PC-3 (cell line): Measurements from ENCODE around the gene PNRC2. TPM values are rescaled to one million over a fixed set of nuclear protein-coding genes. Genes with fewer than 3 reads are reported as not detected.

ENCODE experiments used
- ATAC-seq: fragments of 200-7000 bp; cut with Tn5 transposase; 2 replicates; pipeline ENCODE4 v1.9.1; 2020; ENCODE audit warnings: mild to moderate bottlenecking, moderate library complexity
- BruUV-seq: library from RNA; stranded (reverse); fragments of 400-500 nt; replicated peaks from 2 replicates; lab custom pipeline; 2021; lab: Mats Ljungman, UMichigan
- CTCF ChIA-PET: fragments of 300-600 bp; sonication (Branson Sonifier 250); formaldehyde crosslinking; loops from one replicate; lab custom pipeline; 2022; ENCODE audit warnings: antibody characterized with exemption; lab: Charles Lee
- POLR2A ChIA-PET: fragments of 300-600 bp; sonication (Branson Sonifier 250); formaldehyde crosslinking; loops from one replicate; lab custom pipeline; 2022; ENCODE audit warnings: antibody characterized with exemption; ENCODE audit not compliant: unreplicated experiment; lab: Charles Lee
- DNase-seq: peaks from one replicate; pipeline ENCODE4 v3.0.0-alpha.2; 2015
- H2AFZ ChIP-seq: fragments of 300-600 bp; sonication (generic); 2 replicates; pipeline ENCODE4 v1.6.0; 2016; ENCODE audit warnings: antibody characterized with exemption, low read length
- H3F3A ChIP-seq: fragments of 300-600 bp; sonication (generic); one replicate; pipeline ENCODE4 v1.6.0; 2017; ENCODE audit warnings: antibody characterized with exemption, low read length, control low read depth, mild to moderate bottlenecking; ENCODE audit not compliant: unreplicated experiment
- H3K27ac ChIP-seq: fragments of 300-600 bp; sonication (generic); 2 replicates; pipeline ENCODE4 v1.5.1; 2016; ENCODE audit warnings: mild to moderate bottlenecking, low read length
- H3K27me3 ChIP-seq: fragments of 300-600 bp; sonication (generic); 2 replicates; pipeline ENCODE4 v1.6.1; 2016; ENCODE audit warnings: low read length, mixed read lengths
- H3K36me3 ChIP-seq: fragments of 300-600 bp; sonication (generic); 2 replicates; pipeline ENCODE4 v1.6.1; 2016; ENCODE audit warnings: low read depth, mixed run types, low read length, mixed read lengths
- H3K4me1 ChIP-seq: fragments of 300-600 bp; sonication (generic); 2 replicates; pipeline ENCODE4 v1.5.1; 2016; ENCODE audit warnings: low read length; ENCODE audit not compliant: insufficient read depth
- H3K4me2 ChIP-seq: fragments of 300-600 bp; sonication (generic); 2 replicates; pipeline ENCODE4 v1.6.0; 2016; ENCODE audit warnings: low read length
- H3K4me3 ChIP-seq: fragments of 300-600 bp; sonication (generic); 2 replicates; pipeline ENCODE4 v1.5.1; 2016; ENCODE audit warnings: mild to moderate bottlenecking, low read length, mixed read lengths
- H3K79me2 ChIP-seq: fragments of 300-600 bp; sonication (generic); 2 replicates; pipeline ENCODE4 v1.6.1; 2017; ENCODE audit warnings: low read length, mixed read lengths
- H3K9ac ChIP-seq: fragments of 300-600 bp; sonication (generic); 2 replicates; pipeline ENCODE4 v1.6.0; 2016; ENCODE audit warnings: mild to moderate bottlenecking, low read length
- H3K9me2 ChIP-seq: fragments of 300-600 bp; sonication (generic); replicated peaks from 2 replicates; pipeline ENCODE4 v1.6.1; 2016; ENCODE audit warnings: mixed run types, low read length, mixed read lengths
- H3K9me3 ChIP-seq: fragments of 300-600 bp; sonication (generic); 2 replicates; pipeline ENCODE4 v1.6.1; 2016; ENCODE audit warnings: low read length, mixed read lengths
- H4K20me1 ChIP-seq: fragments of 300-600 bp; sonication (generic); 2 replicates; pipeline ENCODE4 v1.6.1; 2016; ENCODE audit warnings: low read length, mixed read lengths
- CTCF ChIP-seq: fragments of 300-600 bp; sonication (generic); conservative IDR thresholded peaks from 2 replicates; pipeline ENCODE4 v1.5.1; 2017; ENCODE audit warnings: antibody characterized with exemption, low read depth, mild to moderate bottlenecking, low read length
- EZH2 ChIP-seq: fragments of 300-600 bp; sonication (generic); IDR thresholded peaks from one replicate; pipeline ENCODE4 v1.6.1; 2017; ENCODE audit warnings: antibody characterized with exemption, mild to moderate bottlenecking, low read length; ENCODE audit not compliant: unreplicated experiment
- EZH2phosphoT487 ChIP-seq: fragments of 300-600 bp; sonication (generic); IDR thresholded peaks from 2 replicates; pipeline ENCODE4 v1.6.1; 2018; ENCODE audit warnings: mild to moderate bottlenecking, antibody characterized with exemption, low read length, borderline replicate concordance
- intact Hi-C: fragments of 100-400 bp; cut with micrococcal nuclease; formaldehyde crosslinking; loops from 2 replicates; pipeline ENCODE4 v1.9.0; 2023
- total RNA-seq: library from RNA; depleted of rRNA; stranded (reverse); fragments of >200 nt; gene quantifications from 2 replicates; pipeline ENCODE4 v1.2.3, GENCODE V29; 2014

PNRC2 gene
- total RNA-seq, 1 experiment from 2014 or later = 45.6 TPM

GRCh38 chr1:23931491-23931880, 28.1 kb upstream of the PNRC2 start:
- no peaks in the 10 kb centered on the region for H3K9me2 ChIP-seq
- no peak overlapping the region for H3K27ac ChIP-seq
- no peak for ATAC-seq
- H3K4me1 ChIP-seq = no peaks in the 10 kb centered on the region
- H3F3A ChIP-seq = no peaks in the 10 kb centered on the region
- intact Hi-C loops = no loop called here
- H3K9ac ChIP-seq = no peak overlapping the region
- H3K79me2 ChIP-seq = no peaks in the 10 kb centered on the region
- H3K36me3 ChIP-seq = no peaks in the 10 kb centered on the region
- H4K20me1 ChIP-seq = no peaks in the 10 kb centered on the region
- no peak overlapping the region for H3K4me2 ChIP-seq
- BruUV-seq = no TSS peak
- TF ChIP-seq CTCF (no peak), EZH2 (no peak), EZH2phosphoT487 (no peak)
- ChIA-PET POLR2A (no interaction called here), CTCF (no interaction called here)
- no peaks in the 10 kb centered on the region for H3K27me3 ChIP-seq
- no peaks in the 10 kb centered on the region for H3K9me3 ChIP-seq
- no peak overlapping the region for H2AFZ ChIP-seq
- DNase-seq = no peak
- no peak overlapping the region for H3K4me3 ChIP-seq

GRCh38 chr1:23936481-23937176, 23.0 kb upstream of the PNRC2 start:
- CTCF ChIA-PET = no interaction called here
- H3K27ac ChIP-seq = no peak overlapping the region
- H3K4me2 ChIP-seq = no peak overlapping the region
- H3F3A ChIP-seq = no peaks in the 10 kb centered on the region
- POLR2A ChIA-PET = no interaction called here
- no peaks in the 10 kb centered on the region for H3K27me3 ChIP-seq
- no peaks in the 10 kb centered on the region for H3K4me1 ChIP-seq
- H4K20me1 ChIP-seq = no peaks in the 10 kb centered on the region
- no peak overlapping the region for H2AFZ ChIP-seq
- no peak for DNase-seq
- BruUV-seq = no TSS peak
- no peaks in the 10 kb centered on the region for H3K9me3 ChIP-seq
- H3K4me3 ChIP-seq = no peak overlapping the region
- no peak for ATAC-seq
- H3K79me2 ChIP-seq = no peaks in the 10 kb centered on the region
- no peaks in the 10 kb centered on the region for H3K9me2 ChIP-seq
- no peak for TF ChIP-seq EZH2
- no peak for TF ChIP-seq EZH2phosphoT487
- no peak for TF ChIP-seq CTCF
- intact Hi-C loops = no loop called here
- no peaks in the 10 kb centered on the region for H3K36me3 ChIP-seq
- no peak overlapping the region for H3K9ac ChIP-seq

- Histone ChIP-seq H3K79me2 (no peaks in the 10 kb centered on the region), H3F3A (no peaks in the 10 kb centered on the region), H4K20me1 (no peaks in the 10 kb centered on the region), H3K36me3 (no peaks in the 10 kb centered on the region), H3K4me3 (no peak overlapping the region), H3K27ac (no peak overlapping the region), H3K9ac (no peak overlapping the region), H3K27me3 (no peaks in the 10 kb centered on the region), H2AFZ (no peak overlapping the region), H3K9me3 (no peaks in the 10 kb centered on the region), H3K4me1 (peaks cover 16% of the 10 kb centered on the region), H3K4me2 (no peak overlapping the region), H3K9me2 (no peaks in the 10 kb centered on the region)
- DNase-seq = no peak
- ChIA-PET POLR2A (no interaction called here), CTCF (interaction anchor here (0.7 to 1.1 kb wide), 2 partner anchors 9 to 81 kb away, joined by 3 read pairs; no protein-coding TSS in a partner anchor)
- BruUV-seq = no TSS peak
- no peak for ATAC-seq
- no peak for TF ChIP-seq EZH2phosphoT487
- TF ChIP-seq CTCF = no peak
- no peak for TF ChIP-seq EZH2
- intact Hi-C loops = no loop called here
These were observed 12.3 kb upstream of the PNRC2 start for GRCh38 chr1:23947366-23947765.
